Ecto neural progenitor cell (in vitro differentiated cells): ENCODE data around the gene ANGPTL4.
"Not testable (repeated sequence)": the region's sequence is repeated elsewhere in the genome, so short reads cannot be mapped to it uniquely, and the experiment has no call there.

Experiments used
- DNase-seq: peaks from one replicate; pipeline ENCODE4 v3.0.0-alpha.2; 2018; ENCODE audit warnings: low spot score

The ANGPTL4 gene

DNA sequence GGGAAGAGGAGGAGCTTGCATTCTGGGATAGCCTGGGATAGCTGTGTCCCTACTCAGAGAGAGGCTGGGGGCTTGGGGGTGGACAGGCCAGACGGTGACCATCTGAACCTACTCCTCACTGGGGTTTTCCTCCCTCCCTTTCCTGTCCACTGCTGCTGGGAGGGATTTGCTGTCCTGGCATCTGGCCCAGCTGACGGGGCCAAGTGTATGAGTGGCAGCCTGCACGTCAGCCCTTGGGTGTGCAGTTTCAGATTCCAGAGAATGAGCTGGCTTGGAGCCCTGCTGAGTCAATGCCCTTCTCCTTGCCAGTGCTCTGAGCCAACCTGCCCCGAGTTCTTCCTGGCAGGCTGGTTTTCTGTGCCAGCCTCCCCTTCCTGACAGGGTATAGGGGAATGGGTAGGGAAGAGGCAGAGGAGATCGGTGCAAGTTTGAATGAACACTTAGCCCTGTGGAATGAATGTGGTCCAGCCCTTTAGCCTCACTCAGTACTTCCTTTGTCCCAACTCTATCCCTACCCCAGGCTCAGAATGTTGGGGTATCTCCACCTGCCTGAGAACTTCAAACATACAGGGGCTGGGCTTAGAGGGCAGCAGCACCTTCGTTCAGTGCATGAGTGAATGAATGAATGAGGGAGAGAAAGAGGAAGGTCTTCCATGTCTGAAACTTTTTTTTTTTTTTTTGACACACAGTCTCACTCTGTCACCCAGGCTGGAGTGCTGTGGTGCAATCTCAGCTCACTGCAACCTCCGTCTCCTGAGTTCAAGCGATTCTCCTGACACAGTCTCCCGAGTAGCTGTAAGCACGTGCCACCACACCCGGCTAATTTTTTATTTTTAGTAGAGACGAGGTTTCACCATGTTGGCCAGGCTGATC lies 1.8 kb upstream of the ANGPTL4 start:
- no peak for DNase-seq

DNA sequence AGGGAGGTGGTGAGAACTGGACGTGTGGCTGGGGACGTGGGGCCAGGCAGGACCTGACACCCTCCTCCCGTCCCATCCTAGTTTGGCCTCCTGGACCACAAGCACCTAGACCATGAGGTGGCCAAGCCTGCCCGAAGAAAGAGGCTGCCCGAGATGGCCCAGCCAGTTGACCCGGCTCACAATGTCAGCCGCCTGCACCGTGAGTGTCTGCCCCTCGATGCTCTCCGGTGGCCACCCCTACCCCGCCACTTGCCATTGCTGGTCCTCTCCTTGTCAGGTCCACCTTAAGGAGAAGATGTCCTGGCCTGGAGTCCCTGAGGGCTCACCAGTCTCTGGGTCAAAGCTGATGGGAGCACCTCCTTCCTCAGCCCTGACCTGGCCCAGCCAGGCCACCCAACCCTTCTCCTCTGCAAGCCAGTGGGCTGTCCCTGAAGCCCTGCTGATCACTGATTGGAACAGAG lies 2.2 kb downstream of the ANGPTL4 start:
- no peak for DNase-seq

GRCh38 chr19:8366961-8367326 lies 3.0 kb downstream of the ANGPTL4 start:
- DNase-seq: no peak

GRCh38 chr19:8367327-8368001 lies 3.5 kb downstream of the ANGPTL4 start:
- DNase-seq: peak; percentile 76

GRCh38 chr19:8370176-8371010 lies 6.4 kb downstream of the ANGPTL4 start:
- DNase-seq: no peak

DNA sequence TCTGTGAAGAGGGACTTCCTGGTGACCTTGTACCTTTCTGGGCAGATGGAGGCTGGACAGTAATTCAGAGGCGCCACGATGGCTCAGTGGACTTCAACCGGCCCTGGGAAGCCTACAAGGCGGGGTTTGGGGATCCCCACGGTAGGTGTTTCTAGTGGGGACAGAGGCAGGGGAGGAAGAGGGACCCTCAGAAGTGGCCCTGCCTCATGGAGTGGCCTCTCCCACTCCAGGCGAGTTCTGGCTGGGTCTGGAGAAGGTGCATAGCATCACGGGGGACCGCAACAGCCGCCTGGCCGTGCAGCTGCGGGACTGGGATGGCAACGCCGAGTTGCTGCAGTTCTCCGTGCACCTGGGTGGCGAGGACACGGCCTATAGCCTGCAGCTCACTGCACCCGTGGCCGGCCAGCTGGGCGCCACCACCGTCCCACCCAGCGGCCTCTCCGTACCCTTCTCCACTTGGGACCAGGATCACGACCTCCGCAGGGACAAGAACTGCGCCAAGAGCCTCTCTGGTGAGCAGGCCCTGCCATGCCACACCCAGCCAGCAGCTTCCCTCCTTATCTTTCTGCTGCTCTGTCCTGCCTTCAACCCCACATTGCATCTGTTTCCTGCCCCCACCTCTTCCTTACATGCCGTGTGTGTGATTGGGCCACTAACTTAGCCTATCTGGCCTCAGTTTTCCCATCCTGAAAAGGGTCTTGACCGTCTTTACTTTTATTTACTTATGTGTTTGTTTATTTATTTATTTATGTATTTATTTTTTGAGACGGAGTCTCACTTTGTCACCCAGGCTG lies 7.3 kb downstream of the ANGPTL4 start:
- DNase-seq: no peak

DNA sequence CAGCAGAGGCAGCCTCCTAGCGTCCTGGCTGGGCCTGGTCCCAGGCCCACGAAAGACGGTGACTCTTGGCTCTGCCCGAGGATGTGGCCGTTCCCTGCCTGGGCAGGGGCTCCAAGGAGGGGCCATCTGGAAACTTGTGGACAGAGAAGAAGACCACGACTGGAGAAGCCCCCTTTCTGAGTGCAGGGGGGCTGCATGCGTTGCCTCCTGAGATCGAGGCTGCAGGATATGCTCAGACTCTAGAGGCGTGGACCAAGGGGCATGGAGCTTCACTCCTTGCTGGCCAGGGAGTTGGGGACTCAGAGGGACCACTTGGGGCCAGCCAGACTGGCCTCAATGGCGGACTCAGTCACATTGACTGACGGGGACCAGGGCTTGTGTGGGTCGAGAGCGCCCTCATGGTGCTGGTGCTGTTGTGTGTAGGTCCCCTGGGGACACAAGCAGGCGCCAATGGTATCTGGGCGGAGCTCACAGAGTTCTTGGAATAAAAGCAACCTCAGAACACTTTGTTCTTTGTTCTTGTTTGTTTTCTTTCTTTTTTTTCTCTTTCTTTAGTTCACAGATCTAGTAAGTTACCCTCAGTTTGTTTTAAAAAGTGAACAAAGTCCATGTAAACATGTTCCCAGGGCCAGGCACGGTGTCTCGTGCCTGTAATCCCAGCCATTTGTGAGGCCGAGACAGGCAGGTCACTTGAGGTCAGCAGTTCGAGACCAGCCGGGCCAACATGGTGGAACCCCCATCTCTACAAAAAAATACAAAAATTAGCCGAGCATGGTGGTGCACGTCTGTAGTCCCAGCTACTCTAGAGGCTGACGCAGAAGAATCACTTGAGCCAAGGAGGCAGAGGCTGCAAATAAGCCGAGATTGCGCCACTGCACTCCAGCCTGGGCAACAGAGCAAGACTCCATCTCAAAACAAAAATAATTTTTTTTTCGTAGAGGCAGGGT lies 10.2 kb downstream of the ANGPTL4 start:
- no peak for DNase-seq

- DNase-seq: not testable (repeated sequence)
These were observed 11.8 kb downstream of the ANGPTL4 start for GRCh38 chr19:8375766-8376165.

DNA sequence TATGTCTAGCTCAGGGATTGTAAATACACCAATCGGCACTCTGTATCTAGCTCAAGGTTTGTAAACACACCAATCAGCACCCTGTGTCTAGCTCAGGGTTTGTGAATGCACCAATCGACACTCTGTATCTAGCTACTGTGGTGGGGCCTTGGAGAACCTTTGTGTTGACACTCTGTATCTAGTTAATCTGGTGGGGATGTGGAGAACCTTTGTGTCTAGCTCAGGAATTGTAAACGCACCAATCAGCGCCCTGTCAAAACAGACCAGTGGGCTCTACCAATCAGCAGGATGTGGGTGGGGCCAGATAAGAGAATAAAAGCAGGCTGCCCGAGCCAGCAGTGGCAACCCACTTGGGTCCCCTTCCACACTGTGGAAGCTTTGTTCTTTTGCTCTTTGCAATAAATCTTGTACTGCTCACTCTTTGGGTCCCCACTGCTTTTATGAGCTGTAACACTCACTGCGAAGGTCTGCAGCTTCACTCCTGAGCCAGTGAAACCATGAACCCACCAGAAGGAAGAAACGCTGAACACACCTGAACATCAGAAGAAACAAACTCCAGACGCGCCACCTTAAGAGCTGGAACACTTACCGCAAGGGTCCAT lies 12.5 kb downstream of the ANGPTL4 start:
- DNase-seq: not testable (repeated sequence)

DNA sequence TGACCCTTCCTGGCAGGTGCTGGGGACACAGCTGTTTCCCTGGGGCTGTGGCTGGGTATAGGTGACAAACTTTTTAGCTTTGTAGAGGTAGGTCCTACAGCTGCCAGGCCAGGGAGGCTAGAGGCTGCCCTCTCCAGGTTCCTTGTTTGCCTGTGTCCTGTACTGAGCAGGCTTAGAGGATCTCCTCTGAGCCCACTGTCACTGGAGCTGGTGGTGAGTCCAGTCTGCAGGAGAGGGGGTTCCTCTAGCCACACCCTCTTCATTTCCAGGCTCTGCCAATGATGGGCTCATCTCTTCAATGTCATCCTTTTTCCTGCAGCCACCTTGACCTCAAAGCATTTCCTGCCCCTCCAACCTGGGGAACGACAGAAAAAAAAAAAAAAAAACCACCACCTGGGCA lies 13.6 kb downstream of the ANGPTL4 start:
- no peak for DNase-seq

DNA sequence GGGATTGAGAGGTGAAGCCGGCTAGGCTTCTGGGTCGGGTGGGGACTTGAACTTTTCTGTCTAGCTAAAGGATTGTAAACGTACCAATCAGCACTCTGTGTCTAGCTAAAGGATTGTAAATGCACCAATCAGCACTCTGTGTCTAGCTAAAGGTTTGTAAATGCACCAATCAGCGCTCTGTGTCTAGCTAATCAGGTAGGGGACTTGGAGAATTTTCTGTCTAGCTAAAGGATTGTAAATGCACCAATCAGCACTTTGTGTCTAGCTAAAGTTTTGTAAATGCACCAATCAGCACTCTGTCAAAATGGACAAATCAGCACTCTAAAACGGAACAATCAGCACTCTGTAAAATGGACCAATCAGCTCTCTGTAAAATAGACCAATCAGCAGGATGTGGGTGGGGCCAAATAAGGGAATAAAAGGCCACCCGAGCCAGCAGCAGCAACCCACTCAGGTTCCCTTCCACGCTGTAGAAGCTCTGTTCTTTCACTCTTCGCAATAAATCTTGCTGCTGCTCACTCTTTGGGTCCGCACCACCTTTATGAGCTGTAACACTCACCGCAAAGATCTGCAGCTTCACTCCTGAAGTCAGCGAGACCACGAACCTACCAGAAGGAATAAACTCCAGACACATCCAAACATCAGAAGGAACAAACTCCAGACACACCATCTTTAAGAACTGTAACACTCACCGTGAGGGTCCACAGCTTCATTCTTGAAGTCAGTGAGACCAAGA lies 15.4 kb downstream of the ANGPTL4 start:
- DNase-seq: not testable (repeated sequence)

DNA sequence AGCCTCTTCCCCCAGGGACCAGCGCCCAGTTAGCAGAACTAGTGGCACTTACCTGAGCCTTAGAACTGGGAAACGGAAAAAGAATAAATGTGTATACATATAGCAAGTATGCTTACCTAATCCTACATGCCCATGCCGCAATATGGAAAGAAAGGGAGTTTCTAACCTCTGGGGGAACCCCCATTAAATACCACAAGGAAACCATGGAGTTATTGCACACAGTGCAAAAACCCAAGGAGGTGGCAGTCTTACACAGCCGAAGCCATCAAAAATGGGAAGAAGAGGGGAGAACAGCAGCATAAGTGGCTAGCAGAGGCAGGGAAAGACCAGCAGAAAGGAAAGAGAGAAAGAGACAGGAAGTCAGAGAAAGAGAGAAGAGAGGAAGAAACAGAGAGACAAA lies 20.6 kb downstream of the ANGPTL4 start:
- not testable (repeated sequence) for DNase-seq

DNA sequence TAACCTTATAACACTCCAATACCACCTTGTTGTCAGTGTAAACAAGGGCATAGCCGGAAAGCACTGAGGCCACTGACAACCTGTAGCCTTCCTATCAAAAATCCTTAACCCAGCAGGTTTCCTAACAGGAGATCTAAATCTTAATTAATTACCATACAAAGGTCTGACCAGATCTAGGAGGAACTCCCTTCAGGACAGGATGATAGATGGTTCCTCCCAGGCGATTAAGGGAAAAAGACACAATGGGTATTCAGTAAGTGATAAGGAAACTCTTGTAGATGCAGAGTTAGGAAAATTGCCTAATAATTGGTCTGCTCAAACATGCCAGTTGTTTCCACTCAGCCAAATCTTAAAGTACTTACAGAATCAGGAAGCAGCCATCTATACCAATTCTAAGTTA lies 21.1 kb downstream of the ANGPTL4 start:
- not testable (repeated sequence) for DNase-seq

GRCh38 chr19:8385566-8385965 lies 21.6 kb downstream of the ANGPTL4 start:
- DNase-seq: not testable (repeated sequence)

- not testable (repeated sequence) for DNase-seq
These were observed 22.5 kb downstream of the ANGPTL4 start for GRCh38 chr19:8386419-8386818.

- no peak for DNase-seq
These were observed 23.0 kb downstream of the ANGPTL4 start for GRCh38 chr19:8386990-8387389.

GRCh38 chr19:8387688-8388611 lies 24.0 kb downstream of the ANGPTL4 start:
- no peak for DNase-seq

- no peak for DNase-seq
These were observed 24.6 kb downstream of the ANGPTL4 start for GRCh38 chr19:8388612-8388958.
